GM21360 (cell line): ENCODE data around the gene ALPP.
"Not testable (repeated sequence)": the region's sequence is repeated elsewhere in the genome, so short reads cannot be mapped to it uniquely, and the experiment has no call there.

Source experiments
- ATAC-seq: cut with Tn5 transposase; IDR thresholded peaks from one replicate; pipeline ENCODE4 v1.9.1; 2021; ENCODE audit warnings: mild to moderate bottlenecking, moderate library complexity; ENCODE audit not compliant: unreplicated experiment

The ALPP gene

DNA sequence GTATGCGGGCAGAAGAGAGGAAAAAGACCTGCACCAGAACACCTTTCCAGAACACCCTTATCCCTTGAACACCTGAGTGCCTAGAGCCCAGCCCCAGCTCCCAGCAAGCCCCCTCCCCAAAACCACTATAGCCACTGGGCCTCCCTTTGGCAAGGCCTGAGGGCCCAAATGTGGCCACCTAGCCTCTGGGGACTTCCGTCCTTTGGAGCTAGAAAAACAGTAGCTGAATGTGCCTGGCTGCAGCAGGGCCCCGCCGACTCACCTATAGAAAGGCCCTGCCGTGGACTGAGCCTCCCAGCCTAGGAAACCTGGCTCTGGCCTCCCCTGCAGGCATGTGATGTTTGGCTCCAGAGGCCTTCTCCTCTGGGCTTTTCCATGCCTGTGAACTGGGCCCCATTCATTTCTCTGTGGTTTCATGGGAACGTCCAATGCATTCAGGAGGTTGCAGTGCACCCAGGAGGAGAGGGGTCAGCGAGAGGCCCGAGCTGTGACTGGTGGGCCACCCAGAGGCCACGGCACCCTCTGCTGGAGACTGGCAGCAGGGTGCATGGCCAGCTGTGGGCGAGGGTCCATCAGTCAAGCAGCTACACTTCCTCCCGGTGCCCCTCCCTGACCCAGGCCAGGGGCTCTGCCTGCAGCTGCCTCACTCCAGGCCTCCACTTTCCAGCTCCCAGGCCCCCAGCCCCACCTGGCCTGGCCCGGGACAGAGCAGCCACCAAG is 15.3 kb upstream of the ALPP start:
- not testable (repeated sequence) for ATAC-seq

- ATAC-seq: no peak
These were observed 14.6 kb upstream of the ALPP start for GRCh38 chr2:232363784-232364615.

DNA sequence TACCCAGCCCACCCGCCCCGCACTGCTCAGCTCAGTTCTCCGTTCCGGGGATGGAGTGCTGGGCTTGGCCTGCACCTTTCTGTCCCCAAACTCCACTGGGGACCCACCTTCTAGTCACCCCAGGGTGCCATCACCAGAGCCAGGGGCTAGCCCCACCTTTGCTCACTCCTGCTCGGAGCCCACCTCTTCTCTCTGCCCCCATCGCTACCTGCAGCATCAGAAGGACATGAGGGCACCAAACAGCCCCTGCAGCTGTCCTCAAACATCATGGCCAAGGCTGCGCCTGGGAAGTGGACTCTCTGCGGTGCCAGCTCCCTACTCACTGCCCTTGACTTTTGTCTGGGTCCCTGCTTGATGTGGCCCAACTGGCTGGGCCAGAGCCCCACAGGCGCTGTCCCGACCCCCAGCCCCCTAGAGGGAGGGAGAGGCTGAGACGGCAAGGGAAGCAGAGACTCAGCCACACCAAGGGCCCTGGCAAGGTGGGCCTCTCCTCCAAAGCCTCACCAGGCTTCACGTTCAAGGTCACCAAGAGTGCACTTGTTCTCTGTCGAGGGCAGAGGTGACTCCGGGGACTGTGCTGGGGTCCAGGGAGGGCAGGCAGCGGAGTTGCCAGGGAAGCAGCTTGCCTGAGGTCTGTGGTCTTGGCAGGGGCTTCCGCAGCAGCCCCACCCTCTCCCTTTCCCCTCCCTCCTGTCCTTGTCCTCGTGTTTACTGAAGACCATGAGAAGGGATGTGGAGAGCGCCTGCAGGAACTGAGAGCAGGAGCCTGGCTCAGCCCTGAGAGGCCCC is 13.6 kb upstream of the ALPP start:
- ATAC-seq: not testable (repeated sequence)

- ATAC-seq: no peak
These were observed 12.8 kb upstream of the ALPP start for GRCh38 chr2:232365621-232366321.

DNA sequence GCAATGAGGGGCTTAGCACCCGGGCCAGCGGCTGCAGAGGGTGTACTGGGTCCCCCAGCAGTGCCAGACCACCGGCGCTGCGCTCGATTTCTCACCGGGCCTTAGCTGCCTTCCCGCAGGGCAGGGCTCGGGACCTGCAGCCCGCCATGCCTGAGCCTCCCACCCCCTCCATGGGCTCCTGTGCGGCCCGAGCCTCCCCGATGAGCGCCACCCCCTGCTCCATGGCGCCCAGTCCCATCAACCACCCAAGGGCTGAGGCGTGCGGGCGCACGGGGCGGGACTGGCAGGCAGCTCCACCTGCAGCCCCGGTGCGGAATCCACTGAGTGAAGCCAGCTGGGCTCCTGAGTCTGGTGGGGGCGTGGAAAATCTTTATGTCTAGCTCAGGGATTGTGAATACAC is 12.1 kb upstream of the ALPP start:
- ATAC-seq: not testable (repeated sequence)

- ATAC-seq: no peak
These were observed 11.5 kb upstream of the ALPP start for GRCh38 chr2:232367016-232367415.

GRCh38 chr2:232367591-232368233 is 10.8 kb upstream of the ALPP start:
- no peak for ATAC-seq

DNA sequence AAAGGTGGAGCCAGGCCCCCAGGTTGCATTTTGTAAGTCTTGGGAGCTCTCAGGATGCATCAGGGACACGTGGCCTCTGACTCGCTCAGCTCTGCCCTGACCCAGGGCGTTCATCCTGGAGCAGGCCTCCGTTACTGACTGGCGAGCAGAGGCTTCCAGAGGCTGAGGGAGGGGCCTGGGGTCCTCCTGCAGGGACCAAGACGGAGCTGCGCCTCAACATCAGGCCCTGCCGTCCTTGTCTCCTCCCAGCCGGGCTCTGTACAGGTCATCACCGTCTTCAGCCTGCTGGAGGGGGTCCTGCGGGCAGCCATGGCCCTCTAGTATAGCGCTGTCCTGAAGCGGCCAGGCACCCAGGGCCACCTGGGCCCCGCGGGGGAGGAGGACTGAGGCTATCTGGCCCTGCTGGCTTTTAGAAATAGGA is 10.2 kb upstream of the ALPP start:
- ATAC-seq: no peak

DNA sequence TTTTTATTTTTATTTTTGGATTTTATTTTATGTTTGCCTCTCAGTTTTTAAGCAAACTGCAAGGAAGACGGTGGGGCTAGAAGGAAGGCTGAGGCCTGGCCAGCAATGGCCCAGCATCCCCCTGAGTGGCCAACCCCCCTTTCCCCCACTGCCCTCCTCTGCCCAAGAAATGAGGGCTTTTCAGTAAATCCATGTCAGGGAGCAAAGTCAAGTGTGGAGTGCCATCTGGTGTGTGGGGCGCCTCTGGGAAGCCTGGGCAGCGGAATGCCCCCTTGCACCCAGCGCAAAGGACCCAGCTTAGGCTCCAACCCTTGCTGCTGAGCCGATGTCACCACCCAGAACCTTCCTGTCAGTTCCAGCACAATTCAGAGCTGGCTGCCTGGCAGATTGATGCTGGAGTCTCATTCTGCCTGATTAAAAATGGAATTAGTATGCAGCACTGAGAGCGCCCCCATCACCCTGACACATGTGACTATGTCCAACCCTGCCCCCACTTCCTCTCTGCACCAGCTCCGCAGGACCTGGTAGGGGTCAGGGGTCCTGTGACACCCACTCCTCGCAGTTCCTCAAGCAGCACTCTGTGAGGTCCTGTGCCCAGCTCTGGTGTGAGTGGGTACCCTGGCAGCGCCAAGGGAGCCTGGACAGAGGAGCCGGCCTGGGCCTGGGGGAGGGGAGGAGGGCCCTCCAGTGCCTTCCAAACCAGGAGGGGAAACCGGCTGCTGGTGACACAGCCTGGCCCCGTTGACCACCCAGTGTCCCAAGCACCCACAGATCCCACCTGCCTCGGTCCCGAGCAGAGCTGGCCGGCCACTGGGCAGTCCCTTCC is 9.2 kb upstream of the ALPP start:
- ATAC-seq: no peak

- ATAC-seq: not testable (repeated sequence)
These were observed 8.5 kb upstream of the ALPP start for GRCh38 chr2:232370007-232370406.

GRCh38 chr2:232372231-232373208 is 6.0 kb upstream of the ALPP start:
- no peak for ATAC-seq

DNA sequence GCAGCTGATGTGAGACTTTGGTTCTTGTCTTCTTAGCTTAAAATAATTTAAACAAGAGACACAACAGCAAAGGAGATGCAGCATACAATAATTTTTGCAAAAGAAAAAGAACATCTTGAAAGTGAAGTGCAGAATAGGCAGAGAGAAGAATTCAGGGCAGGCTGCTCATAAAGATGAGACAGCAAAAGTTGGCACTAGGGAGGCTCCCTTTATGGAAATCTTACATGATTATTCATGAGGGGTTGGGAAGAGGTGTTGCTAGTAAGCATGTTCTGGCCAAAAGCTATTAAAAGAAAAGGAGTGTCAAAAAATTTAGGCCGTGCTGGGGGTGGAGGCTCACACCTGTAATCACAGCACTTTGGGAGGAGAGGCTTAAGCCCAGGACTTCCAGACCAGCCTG is 4.2 kb upstream of the ALPP start:
- ATAC-seq: no peak

- no peak for ATAC-seq
These were observed 3.4 kb upstream of the ALPP start for GRCh38 chr2:232375164-232375563.

DNA sequence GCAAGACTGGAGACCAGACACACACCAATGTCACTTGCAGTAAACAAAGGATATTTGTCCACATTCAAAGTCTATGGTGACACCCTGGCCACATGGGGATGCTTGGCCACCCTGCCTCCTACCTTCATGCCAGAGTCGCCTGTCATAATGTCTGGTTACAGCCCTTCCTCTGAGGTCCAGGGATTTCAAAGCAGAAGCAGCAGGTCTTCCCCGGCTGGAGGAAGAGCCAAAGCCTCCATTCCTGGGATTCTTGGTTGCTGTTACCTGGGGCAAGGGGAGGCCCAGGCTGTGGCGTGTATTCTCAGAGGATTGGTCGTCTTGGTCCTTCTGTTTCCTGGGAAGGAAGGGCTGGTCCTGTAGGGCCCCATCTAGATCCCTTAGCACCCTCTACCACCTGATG is 2.3 kb upstream of the ALPP start:
- no peak for ATAC-seq

DNA sequence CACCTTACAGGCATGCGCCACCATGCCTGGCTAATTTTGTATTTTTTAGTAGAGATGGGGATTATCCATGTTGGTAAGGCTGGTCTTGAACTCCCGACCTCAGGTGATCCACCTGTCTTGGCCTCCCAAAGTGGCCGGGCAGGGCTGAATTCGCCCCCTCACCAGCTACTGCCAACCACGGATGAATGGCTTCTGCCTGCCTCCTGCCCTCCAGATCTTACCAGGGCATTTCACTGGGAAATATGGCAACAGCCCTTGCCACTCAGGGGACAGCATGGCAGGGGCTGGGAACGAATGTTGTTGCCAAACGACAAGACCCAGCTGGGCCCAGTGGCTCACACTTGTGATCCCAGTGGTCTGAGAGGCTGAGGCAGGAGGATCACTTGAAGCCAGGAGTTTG is 1.8 kb upstream of the ALPP start:
- ATAC-seq: no peak

DNA sequence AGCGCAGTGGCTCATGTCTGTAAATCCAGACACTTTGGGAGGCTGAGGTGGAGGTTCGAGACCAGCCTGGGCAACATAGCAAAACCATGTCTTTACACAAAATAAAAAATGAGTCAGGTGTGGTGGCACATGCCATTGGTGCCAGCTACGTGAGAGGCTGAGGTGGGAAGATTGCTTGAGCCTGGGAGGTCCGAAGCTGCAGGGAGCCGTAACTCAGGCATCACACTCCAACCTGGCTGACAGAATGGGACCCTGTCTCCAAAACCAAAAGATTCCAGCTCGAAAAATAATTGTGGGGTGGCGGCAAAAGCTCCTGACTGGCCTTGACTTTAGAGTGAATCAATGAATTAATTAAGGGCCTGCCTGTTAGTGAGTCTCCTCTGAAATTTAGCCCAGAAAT is 1.2 kb upstream of the ALPP start:
- no peak for ATAC-seq

DNA sequence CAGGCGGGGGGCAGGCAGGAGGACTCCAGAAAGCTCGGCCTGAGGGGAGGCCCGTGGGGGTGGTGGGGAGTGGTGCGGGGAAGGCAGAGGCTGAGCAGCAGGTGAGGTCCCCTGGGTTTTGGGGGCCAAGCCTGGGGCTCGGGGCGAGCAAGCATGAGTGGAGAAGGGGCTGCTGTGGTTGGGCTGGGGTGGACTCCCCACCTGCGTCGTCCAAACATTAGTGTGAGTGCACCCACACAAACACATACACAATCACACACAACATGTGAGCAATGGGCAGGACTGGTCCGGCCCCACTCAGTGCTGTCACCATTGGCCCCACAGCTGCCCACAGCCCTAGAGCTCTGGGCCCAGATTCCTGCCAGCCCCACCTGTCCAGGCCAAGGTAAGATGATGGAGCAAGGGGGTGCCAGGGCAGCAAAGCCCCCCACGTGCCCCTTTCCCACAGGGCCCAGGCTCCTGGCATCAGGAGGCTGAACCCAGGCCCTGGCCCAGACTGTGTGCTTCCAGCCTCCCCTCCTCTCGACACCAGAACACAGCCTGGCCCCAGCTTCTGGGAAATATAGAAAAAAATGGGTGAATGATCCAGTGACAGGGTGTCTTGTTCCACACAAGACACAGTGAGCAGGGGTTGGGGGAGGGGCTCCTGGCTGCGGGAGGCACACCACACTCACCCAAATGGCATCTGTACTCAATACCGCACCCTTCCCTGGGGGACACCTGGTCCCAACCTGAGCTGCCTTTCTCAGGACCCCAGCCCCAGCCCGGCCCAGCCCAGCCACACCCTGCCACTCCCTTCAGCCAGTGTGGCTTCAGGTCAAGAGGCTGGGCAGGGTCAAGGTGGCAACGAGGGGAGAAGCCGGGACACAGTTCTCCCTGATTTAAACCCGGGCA is 463 bp upstream of the ALPP start:
- no peak for ATAC-seq
